HS-27A (cell line): ENCODE data around the gene ERVFRD-1.

Experiments
- DNase-seq: peaks from one replicate; pipeline ENCODE4 v3.0.0-alpha.2; 2012; ENCODE audit warnings: low read depth, missing footprints

ERVFRD-1 gene, protein sequence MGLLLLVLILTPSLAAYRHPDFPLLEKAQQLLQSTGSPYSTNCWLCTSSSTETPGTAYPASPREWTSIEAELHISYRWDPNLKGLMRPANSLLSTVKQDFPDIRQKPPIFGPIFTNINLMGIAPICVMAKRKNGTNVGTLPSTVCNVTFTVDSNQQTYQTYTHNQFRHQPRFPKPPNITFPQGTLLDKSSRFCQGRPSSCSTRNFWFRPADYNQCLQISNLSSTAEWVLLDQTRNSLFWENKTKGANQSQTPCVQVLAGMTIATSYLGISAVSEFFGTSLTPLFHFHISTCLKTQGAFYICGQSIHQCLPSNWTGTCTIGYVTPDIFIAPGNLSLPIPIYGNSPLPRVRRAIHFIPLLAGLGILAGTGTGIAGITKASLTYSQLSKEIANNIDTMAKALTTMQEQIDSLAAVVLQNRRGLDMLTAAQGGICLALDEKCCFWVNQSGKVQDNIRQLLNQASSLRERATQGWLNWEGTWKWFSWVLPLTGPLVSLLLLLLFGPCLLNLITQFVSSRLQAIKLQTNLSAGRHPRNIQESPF

GRCh38 chr6:11110921-11111768, at the start of gene ERVFRD-1:
Gene ERVFRD-1 (minus strand): TSS chr6:11111725. CDS start chr6:11105310, 6,415 bp downstream.
- no peak for DNase-seq

GRCh38 chr6:11160199-11160598, 48.7 kb upstream of the ERVFRD-1 start:
- no peak for DNase-seq

GRCh38 chr6:11155589-11155988, 44.1 kb upstream of the ERVFRD-1 start:
- DNase-seq = no peak

GRCh38 chr6:11153447-11153846, 41.9 kb upstream of the ERVFRD-1 start:
- no peak for DNase-seq

DNA sequence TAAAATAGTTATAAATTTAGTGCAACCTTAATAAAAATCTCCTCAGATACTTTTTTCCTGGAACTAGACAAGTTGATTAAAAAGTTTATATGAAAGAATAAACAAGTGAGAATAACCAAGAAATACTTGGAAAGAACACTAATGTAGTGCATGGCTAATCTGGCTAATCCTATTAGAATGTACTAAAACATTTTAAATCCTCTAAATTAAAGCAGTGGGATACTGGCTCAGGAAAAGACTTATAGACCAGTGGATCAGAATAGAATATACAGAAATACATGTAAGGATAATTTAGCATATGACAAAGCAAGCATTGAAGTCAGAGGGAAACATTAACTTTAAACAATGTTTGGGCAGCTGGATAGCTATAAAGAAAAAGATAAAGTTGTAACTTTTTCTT, 41.1 kb upstream of the ERVFRD-1 start:
- DNase-seq = no peak

- DNase-seq = no peak
Measured at GRCh38 chr6:11151488-11151887, 40.0 kb upstream of the ERVFRD-1 start.

DNA sequence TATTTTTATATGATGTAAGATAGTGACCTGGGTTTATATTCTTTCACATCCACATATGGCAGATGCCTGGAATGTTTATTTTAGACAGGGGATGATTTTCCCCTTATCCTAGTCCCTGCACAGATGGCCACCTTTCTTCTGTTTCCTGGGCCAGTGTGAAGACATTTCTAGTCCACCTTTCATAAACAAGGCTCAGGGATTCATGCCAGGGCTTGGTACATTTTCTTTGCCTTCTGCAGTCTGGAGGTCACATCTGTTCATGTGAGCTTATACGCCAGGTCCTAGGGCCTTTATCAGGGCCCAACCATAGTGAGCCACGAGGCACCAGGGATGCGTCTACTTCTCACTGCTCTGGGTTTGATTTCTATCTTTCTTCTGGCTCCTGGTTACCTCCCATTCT, 38.0 kb upstream of the ERVFRD-1 start:
- no peak for DNase-seq

DNA sequence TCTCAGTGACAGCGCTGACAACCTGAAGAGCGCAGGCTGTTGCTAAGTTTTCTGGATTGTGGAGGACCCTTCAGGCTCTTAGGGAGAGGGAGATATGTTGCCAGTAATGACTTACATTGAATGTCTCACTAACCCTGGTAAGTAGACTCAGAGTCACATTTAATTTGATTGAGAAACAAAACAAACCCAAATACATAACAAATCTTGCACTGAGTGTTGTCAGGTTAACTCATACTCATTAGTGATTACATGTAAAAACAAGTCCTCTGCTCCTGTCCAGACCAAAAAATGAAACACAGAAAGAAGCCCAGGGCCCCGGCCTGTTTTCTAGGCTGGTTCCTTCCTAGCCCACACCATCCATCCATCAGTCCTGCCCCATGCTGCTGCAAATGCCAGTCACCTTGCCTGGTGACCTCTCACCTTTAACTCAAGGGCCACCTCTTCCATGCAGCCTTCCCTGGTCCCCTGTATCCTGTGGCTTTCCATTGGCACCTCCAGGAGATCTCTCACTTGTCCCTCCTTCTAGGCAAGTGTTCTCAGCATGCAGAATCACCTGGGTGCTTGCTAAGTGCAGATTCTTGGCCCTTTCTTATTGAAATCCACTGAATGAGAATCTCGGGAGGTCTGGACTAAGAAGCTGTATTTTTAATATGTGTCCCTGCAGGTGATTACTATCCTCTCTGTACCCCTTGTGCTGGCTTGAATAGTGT, 34.7 kb upstream of the ERVFRD-1 start:
- DNase-seq = no peak

DNA sequence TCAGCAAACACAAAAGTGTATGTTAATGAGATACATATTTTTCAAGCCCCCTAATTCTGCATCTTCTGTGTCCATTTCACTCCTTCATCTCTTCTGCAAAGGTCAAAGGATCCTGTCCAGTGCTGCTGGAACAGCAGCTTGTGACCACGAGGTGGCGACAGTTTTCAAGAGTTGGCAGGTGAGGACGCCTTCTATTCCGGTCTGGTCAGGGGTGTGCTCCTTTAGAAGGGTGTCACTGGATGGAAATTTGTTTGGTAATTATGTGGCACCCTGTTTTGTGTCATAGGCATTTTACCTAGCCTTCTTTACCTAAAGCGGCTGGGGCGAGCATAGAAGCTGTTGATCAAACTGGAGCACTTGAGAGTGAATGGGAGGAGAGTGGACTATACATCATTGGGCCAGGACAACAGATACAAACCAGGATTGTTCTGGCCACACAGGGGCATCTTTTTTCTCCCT, 32.9 kb upstream of the ERVFRD-1 start:
- no peak for DNase-seq

GRCh38 chr6:11143394-11144371, 32.2 kb upstream of the ERVFRD-1 start:
- peak; percentile 98 for DNase-seq

DNA sequence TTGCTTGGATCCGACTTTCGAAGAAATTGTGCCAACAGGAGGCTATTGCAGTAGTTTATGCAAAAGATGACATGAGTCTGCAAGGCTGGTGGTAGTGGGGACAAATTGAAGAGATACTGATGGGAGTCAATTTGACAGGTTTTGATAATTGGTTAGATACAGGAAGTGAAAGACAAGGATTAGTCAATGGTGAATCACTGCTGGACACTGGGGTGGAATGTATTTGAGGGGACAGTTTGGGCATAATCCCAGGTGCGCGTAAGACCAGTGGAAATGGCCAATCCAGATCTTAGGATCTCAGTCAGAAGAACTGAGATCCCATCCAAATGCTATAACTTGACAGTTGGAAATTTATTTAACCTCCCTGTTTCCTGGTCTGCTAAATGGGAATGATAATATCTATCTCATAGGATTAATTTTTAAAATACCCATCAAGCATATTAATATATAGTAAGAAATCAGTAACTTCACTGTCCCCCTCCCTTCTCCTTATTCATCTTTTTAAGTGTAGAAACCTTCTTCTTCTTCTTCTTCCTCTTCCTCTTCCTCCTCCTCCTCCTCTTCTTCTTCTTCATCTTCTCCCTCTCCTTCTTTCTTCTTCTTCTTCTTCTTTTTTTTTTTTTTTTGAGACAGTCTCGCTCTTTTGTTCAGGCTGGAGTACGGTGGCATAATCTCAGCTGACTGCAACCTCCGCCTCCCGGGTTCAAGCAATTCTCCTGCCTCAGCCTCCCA, 30.9 kb upstream of the ERVFRD-1 start:
- DNase-seq = no peak

GRCh38 chr6:11141295-11141694, 29.8 kb upstream of the ERVFRD-1 start:
- DNase-seq = no peak

GRCh38 chr6:11140056-11140455, 28.5 kb upstream of the ERVFRD-1 start:
- no peak for DNase-seq

DNA sequence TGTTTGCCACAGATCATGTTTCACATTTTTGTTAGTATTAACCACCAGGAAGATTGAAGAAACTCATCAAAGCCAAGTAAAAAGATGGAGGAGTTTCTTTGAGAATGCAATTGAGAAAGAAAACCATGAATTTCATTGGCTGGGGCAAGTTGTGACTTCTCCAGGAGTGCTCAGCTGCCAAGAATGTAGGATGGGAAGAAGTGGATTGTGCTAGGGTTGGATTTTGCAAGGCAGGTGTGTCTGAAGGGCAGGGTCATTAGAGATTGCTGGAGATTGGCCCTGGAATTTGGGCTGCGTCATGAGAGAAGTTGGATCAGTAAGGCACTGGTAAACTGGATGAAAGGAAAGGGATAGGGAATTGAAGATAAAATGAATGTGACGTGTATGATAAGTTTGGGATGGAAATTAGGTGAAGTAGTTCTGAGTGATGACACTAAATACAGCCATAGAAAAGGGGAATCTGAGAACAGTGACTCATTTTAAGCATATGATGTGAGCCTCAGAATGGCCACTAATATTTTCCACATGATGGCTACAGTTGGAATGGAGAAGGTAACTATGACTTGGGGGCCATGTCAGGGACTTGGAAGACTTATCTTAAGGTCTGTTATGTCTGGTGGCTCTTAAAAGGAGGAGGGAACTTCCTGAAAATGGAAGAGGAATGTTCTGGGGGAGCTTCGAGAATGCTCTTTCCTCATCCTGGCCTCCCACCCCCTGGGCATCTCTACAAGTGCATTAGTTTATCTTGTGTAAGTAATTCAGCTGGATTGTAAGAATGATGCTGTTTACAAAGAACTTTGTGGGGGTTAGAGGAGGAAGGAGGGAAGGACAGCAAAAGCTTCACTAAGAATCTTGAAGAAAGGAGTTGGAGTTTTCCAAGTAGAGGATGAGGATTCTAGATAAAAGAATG, 27.8 kb upstream of the ERVFRD-1 start:
- DNase-seq = no peak

- DNase-seq = no peak
Measured at GRCh38 chr6:11136809-11137208, 25.3 kb upstream of the ERVFRD-1 start.

GRCh38 chr6:11133281-11133680, 21.8 kb upstream of the ERVFRD-1 start:
- no peak for DNase-seq

DNA sequence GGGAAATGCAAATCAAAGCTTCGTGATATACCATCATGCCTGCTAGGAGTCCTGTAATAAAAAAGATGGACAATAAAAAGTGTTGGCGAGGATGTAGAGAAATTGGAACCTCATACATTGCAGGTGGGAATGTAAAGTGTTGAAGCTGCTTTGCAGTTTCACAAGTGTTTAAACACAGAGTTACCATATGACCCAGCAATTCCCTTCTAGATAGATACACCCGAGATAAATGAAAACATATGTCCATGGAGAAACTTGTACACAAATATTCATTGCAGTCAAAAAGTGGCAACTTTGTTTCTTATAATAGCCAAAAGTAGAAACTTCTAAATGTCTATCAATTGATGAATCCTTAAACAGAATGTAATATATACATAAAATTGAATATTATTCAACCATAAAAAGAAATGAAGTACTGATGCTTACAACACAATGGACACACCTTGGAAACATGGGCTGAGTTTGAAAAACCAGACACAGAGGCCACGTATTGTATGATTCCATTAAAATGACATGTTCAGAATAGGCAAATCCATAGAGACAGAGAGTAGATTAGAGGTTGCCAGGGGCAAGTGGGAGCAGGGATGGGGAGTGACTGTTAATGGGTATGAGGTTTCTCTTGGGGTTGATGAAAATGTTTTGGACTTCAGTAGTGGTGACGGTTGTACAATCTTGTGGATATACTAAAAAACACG, 20.8 kb upstream of the ERVFRD-1 start:
- DNase-seq = no peak

DNA sequence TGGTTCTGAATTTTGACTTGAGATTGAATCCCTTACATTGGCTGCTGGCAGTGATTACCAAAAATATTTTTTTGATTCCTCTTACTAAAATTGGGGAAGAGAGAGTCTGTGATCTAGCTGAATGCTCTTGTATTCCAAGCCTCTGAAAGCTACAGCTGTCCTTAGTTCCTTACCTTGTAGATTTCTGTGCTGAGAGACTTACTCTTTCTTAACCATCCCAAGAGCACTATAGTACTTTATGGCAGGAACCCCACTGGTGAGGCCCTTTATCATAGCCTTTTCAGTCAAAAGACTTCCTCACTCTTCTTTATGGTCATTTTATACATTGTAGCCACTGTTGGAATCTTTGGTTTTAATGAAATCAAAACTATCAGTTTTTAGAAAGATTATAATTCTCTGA, 19.1 kb upstream of the ERVFRD-1 start:
- no peak for DNase-seq
